Neural progenitor cell (in vitro differentiated cells): ENCODE measurements around the gene AFF1. TPM values are rescaled to one million over a fixed set of nuclear protein-coding genes. Genes with fewer than 3 reads are reported as not detected.

Source experiments
- DNase-seq: peaks from one replicate; pipeline ENCODE4 v3.0.0-alpha.2; 2016; ENCODE audit warnings: low spot score
- H2AFZ ChIP-seq: fragments of 200-600 bp; sonication (generic); replicated peaks from 2 replicates; pipeline ENCODE4 v1.6.1; 2016; ENCODE audit warnings: antibody characterized with exemption
- H3F3A ChIP-seq: fragments of 200-600 bp; sonication (generic); 2 replicates; pipeline ENCODE4 v1.6.1; 2016; ENCODE audit warnings: antibody characterized with exemption, low read depth
- H3K27ac ChIP-seq: fragments of 200-600 bp; sonication (generic); 2 replicates; pipeline ENCODE4 v1.5.1; 2016; ENCODE audit warnings: mild to moderate bottlenecking
- H3K27me3 ChIP-seq: fragments of 200-600 bp; sonication (generic); 2 replicates; pipeline ENCODE4 v1.6.1; 2016; ENCODE audit warnings: mild to moderate bottlenecking, moderate library complexity
- H3K36me3 ChIP-seq: fragments of 200-600 bp; sonication (generic); 2 replicates; pipeline ENCODE4 v1.5.1; 2016
- H3K4me1 ChIP-seq: fragments of 200-600 bp; sonication (generic); 2 replicates; pipeline ENCODE4 v1.6.1; 2016; ENCODE audit warnings: mixed run types
- H3K4me2 ChIP-seq: fragments of 200-600 bp; sonication (generic); 2 replicates; pipeline ENCODE4 v1.6.1; 2016
- H3K4me3 ChIP-seq: fragments of 200-600 bp; sonication (generic); 2 replicates; pipeline ENCODE4 v1.5.1; 2016
- H3K79me2 ChIP-seq: fragments of 200-600 bp; sonication (generic); 2 replicates; pipeline ENCODE4 v1.6.1; 2016; ENCODE audit warnings: low read depth
- H3K9ac ChIP-seq: fragments of 200-600 bp; sonication (generic); 2 replicates; pipeline ENCODE4 v1.6.1; 2016
- H3K9me3 ChIP-seq: fragments of 200-600 bp; sonication (generic); 2 replicates; pipeline ENCODE4 v1.5.1; 2016; ENCODE audit warnings: low read depth
- H4K20me1 ChIP-seq: fragments of 200-600 bp; sonication (generic); 2 replicates; pipeline ENCODE4 v1.6.1; 2016; ENCODE audit warnings: low read depth
- H3K27ac Mint-ChIP-seq: 3 replicates; pipeline ENCODE4 v1.8.0; 2021; ENCODE audit warnings: mixed read lengths
- H3K27me3 Mint-ChIP-seq: 2 replicates; pipeline ENCODE4 v1.8.0; 2022; ENCODE audit warnings: low read depth, mild to moderate bottlenecking, inconsistent platforms, moderate library complexity, mixed read lengths; ENCODE audit not compliant: insufficient read depth
- H3K36me3 Mint-ChIP-seq: 3 replicates; pipeline ENCODE4 v1.8.0; 2021; ENCODE audit warnings: mixed read lengths
- H3K4me1 Mint-ChIP-seq: 3 replicates; pipeline ENCODE4 v1.8.0; 2021; ENCODE audit warnings: mixed read lengths
- H3K4me3 Mint-ChIP-seq: 3 replicates; pipeline ENCODE4 v1.8.0; 2021; ENCODE audit warnings: mild to moderate bottlenecking, moderate library complexity, mixed read lengths
- H3K9me3 Mint-ChIP-seq: 3 replicates; pipeline ENCODE4 v1.8.0; 2020; ENCODE audit warnings: mixed read lengths
- EZH2 ChIP-seq: fragments of 200-600 bp; sonication (generic); IDR thresholded peaks from 2 replicates; pipeline ENCODE4 v1.6.1; 2017; ENCODE audit warnings: antibody characterized with exemption, mild to moderate bottlenecking, moderate library complexity
- EZH2phosphoT487 ChIP-seq: fragments of 200-600 bp; sonication (generic); IDR thresholded peaks from 2 replicates; pipeline ENCODE4 v1.6.1; 2017; ENCODE audit warnings: antibody characterized with exemption
- total RNA-seq: library from RNA; depleted of rRNA; stranded (reverse); fragments of >200 nt; gene quantifications from 2 replicates; pipeline ENCODE4 v1.2.3, GENCODE V29; 2015; ENCODE audit warnings: low replicate concordance
- TF ChIP-seq, protein P1 (sequence below): fragments of 200-600 bp; sonication (generic); IDR thresholded peaks from 2 replicates; pipeline ENCODE4 v1.5.1; 2017; ENCODE audit warnings: antibody characterized with exemption, mild to moderate bottlenecking

Gene AFF1
- total RNA-seq, 1 donor from 2014 or later = 29.0 TPM

DNA sequence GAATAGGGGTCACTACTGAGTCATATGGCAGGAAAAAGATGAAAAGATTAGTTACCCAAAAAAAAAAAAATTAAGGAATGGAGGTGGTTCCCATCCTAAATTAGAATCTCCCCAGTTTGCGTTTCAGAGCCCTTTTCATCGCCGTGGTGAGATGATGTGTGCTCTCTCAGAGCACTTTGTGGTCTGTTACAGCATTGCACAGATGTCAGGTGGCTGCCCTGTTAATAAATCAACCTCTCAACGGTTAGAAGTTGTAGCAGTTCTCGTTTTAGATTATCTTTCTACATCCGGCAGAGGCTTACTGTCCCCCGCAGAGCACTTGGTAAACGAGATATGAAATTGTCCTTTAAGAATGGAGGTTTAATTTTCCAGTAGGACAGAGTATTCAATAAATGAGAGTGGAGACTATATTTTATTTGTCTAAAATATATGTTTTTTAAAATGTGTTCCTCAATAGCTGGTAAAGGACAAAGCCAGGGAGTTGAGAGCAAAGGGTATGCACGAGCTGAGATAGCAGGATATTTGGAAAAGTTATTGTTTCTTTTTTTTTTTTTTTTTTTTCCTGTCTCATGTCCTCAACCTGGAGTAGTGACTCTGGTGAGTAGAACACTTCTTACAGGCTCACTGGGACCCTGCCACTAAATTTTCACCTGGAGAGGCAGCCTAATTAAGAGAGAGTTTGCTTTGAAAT, 26.9 kb downstream of the AFF1 start:
- Histone ChIP-seq H3K27me3 (no peaks in the 10 kb centered on the region), H3K27ac (peak overlapping the region; percentile 100), H4K20me1 (no peaks in the 10 kb centered on the region), H2AFZ (no peak overlapping the region), H3K9ac (no peak overlapping the region), H3K4me1 (peaks cover 74% of the 10 kb centered on the region), H3K9me3 (no peaks in the 10 kb centered on the region), H3K36me3 (peaks cover 3% of the 10 kb centered on the region), H3K4me2 (peak overlapping the region; percentile 73), H3K79me2 (peaks cover 54% of the 10 kb centered on the region), H3K4me3 (no peak overlapping the region), H3F3A (peaks cover 75% of the 10 kb centered on the region)
- peaks cover 3% of the 10 kb centered on the region for H3K9me3 Mint-ChIP-seq
- H3K4me3 Mint-ChIP-seq = no peak overlapping the region
- peak overlapping the region; percentile 94 for H3K27ac Mint-ChIP-seq
- no peak for TF ChIP-seq EZH2
- TF ChIP-seq, protein P1, sequence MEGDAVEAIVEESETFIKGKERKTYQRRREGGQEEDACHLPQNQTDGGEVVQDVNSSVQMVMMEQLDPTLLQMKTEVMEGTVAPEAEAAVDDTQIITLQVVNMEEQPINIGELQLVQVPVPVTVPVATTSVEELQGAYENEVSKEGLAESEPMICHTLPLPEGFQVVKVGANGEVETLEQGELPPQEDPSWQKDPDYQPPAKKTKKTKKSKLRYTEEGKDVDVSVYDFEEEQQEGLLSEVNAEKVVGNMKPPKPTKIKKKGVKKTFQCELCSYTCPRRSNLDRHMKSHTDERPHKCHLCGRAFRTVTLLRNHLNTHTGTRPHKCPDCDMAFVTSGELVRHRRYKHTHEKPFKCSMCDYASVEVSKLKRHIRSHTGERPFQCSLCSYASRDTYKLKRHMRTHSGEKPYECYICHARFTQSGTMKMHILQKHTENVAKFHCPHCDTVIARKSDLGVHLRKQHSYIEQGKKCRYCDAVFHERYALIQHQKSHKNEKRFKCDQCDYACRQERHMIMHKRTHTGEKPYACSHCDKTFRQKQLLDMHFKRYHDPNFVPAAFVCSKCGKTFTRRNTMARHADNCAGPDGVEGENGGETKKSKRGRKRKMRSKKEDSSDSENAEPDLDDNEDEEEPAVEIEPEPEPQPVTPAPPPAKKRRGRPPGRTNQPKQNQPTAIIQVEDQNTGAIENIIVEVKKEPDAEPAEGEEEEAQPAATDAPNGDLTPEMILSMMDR = no peak
- TF ChIP-seq EZH2phosphoT487 = no peak
- no peaks in the 10 kb centered on the region for H3K36me3 Mint-ChIP-seq
- peaks cover 4% of the 10 kb centered on the region for H3K27me3 Mint-ChIP-seq
- peaks cover 45% of the 10 kb centered on the region for H3K4me1 Mint-ChIP-seq
- no peak for DNase-seq

GRCh38 chr4:86963697-86964096, 28.9 kb downstream of the AFF1 start:
- peaks cover 55% of the 10 kb centered on the region for H3F3A ChIP-seq
- peaks cover 43% of the 10 kb centered on the region for H3K4me1 Mint-ChIP-seq

GRCh38 chr4:86965019-86965976, 30.5 kb downstream of the AFF1 start:
- no peak overlapping the region for H2AFZ ChIP-seq
- H3K4me3 Mint-ChIP-seq = no peak overlapping the region
- H3K27me3 Mint-ChIP-seq = peaks cover 4% of the 10 kb centered on the region

More at GRCh38 chr4:86963697-86964096, 28.9 kb downstream of the AFF1 start:
- Histone ChIP-seq H3K4me3 (no peak overlapping the region), H3K79me2 (peaks cover 65% of the 10 kb centered on the region), H3K9me3 (no peaks in the 10 kb centered on the region), H2AFZ (no peak overlapping the region), H3K4me1 (peaks cover 68% of the 10 kb centered on the region), H3K4me2 (no peak overlapping the region), H3K27me3 (no peaks in the 10 kb centered on the region), H4K20me1 (no peaks in the 10 kb centered on the region), H3K27ac (no peak overlapping the region), H3K36me3 (no peaks in the 10 kb centered on the region), H3K9ac (no peak overlapping the region)
- Mint-ChIP-seq H3K27me3 (peaks cover 4% of the 10 kb centered on the region), H3K36me3 (no peaks in the 10 kb centered on the region), H3K9me3 (no peaks in the 10 kb centered on the region), H3K4me3 (no peak overlapping the region), H3K27ac (no peak overlapping the region)
- TF ChIP-seq, protein P1 = no peak
- TF ChIP-seq EZH2 (no peak), EZH2phosphoT487 (no peak)
- DNase-seq = no peak

More at GRCh38 chr4:86965019-86965976, 30.5 kb downstream of the AFF1 start:
- H4K20me1 ChIP-seq = no peaks in the 10 kb centered on the region
- no peaks in the 10 kb centered on the region for H3K9me3 ChIP-seq
- peak overlapping the region; percentile 19 for H3K4me2 ChIP-seq
- Mint-ChIP-seq H3K36me3 (no peaks in the 10 kb centered on the region), H3K4me1 (peaks cover 29% of the 10 kb centered on the region), H3K27ac (peak overlapping the region; percentile 24), H3K9me3 (no peaks in the 10 kb centered on the region)
- H3K27me3 ChIP-seq = no peaks in the 10 kb centered on the region
- H3K4me1 ChIP-seq = peaks cover 56% of the 10 kb centered on the region
- no peaks in the 10 kb centered on the region for H3K36me3 ChIP-seq
- H3F3A ChIP-seq = peaks cover 39% of the 10 kb centered on the region
- TF ChIP-seq EZH2 = no peak
- TF ChIP-seq, protein P1 = no peak
- TF ChIP-seq EZH2phosphoT487 = no peak
- no peak overlapping the region for H3K9ac ChIP-seq
- H3K79me2 ChIP-seq = peaks cover 69% of the 10 kb centered on the region
- no peak overlapping the region for H3K4me3 ChIP-seq
- DNase-seq = peak; percentile 33
- H3K27ac ChIP-seq = peak overlapping the region; percentile 64
